HL-60 (cell line): Measurements from ENCODE around the gene LCOR.

Source experiments
- CTCF ChIP-seq: IDR thresholded peaks from one replicate; pipeline ENCODE4 v1.5.1; 2011; ENCODE audit warnings: low read length, control low read depth, inconsistent platforms; ENCODE audit not compliant: insufficient read depth
- GABPA ChIP-seq: IDR thresholded peaks from 2 replicates; pipeline ENCODE4 v1.6.1; 2012; ENCODE audit warnings: low read depth
- POLR2AphosphoS5 ChIP-seq: IDR thresholded peaks from 2 replicates; pipeline ENCODE4 v1.6.1; 2012; ENCODE audit warnings: low read depth
- REST ChIP-seq: IDR thresholded peaks from 2 replicates; pipeline ENCODE4 v1.6.1; 2012; ENCODE audit warnings: low read depth; ENCODE audit not compliant: insufficient replicate concordance

- TF ChIP-seq CTCF, result no peak
- TF ChIP-seq REST, result no peak
- no peak for TF ChIP-seq POLR2AphosphoS5
- TF ChIP-seq GABPA, result no peak
These were observed 24.2 kb downstream of the LCOR start for GRCh38 chr10:96856317-96856716.
